Activated CD4-positive, alpha-beta T cell treated with anti-CD3 and anti-CD28 coated beads, Interleukin-2, amount 10 ng/mL, durations not matched to agents 7 days and 5 days (primary cell): ENCODE data around the gene NAAA. TPM values are rescaled to one million over a fixed set of nuclear protein-coding genes. Genes with fewer than 3 reads are reported as not detected.
"Not testable (repeated sequence)": the region's sequence is repeated elsewhere in the genome, so short reads cannot be mapped to it uniquely, and the experiment has no call there.

Experiments used
- CTCF ChIA-PET: fragments of 350-600 bp; sonication (Branson Sonifier 250); formaldehyde crosslinking; loops from one replicate; lab custom pipeline; 2021; ENCODE audit warnings: antibody characterized with exemption; lab: Charles Lee
- POLR2A ChIA-PET: fragments of 350-600 bp; sonication (Branson Sonifier 250); formaldehyde crosslinking; loops from one replicate; lab custom pipeline; 2021; ENCODE audit warnings: antibody characterized with exemption; lab: Charles Lee
- DNase-seq: peaks from one replicate; pipeline ENCODE4 v3.0.0-alpha.2; 2020
- H3K27ac Mint-ChIP-seq: one replicate; pipeline ENCODE4 v1.8.0; 2021; ENCODE audit warnings: mild to moderate bottlenecking, moderate library complexity, mixed read lengths
- H3K27me3 Mint-ChIP-seq: one replicate; pipeline ENCODE4 v1.8.0; 2021; ENCODE audit warnings: mixed read lengths
- H3K36me3 Mint-ChIP-seq: one replicate; pipeline ENCODE4 v1.8.0; 2021; ENCODE audit warnings: low read depth, mixed read lengths
- H3K4me1 Mint-ChIP-seq: one replicate; pipeline ENCODE4 v1.8.0; 2021; ENCODE audit warnings: mixed read lengths
- H3K4me3 Mint-ChIP-seq: one replicate; pipeline ENCODE4 v1.8.0; 2021; ENCODE audit warnings: mild to moderate bottlenecking, moderate library complexity, mixed read lengths
- H3K9me3 Mint-ChIP-seq: one replicate; pipeline ENCODE4 v1.8.0; 2021; ENCODE audit warnings: mixed read lengths
- total RNA-seq, 2 experiments: library from RNA; stranded (reverse); gene quantifications; one replicate each; pipeline ENCODE4 v1.2.3, GENCODE V29; 2021

NAAA gene
- total RNA-seq, 2 experiments from 2014 or later: 39.6 to 41.1 TPM

DNA sequence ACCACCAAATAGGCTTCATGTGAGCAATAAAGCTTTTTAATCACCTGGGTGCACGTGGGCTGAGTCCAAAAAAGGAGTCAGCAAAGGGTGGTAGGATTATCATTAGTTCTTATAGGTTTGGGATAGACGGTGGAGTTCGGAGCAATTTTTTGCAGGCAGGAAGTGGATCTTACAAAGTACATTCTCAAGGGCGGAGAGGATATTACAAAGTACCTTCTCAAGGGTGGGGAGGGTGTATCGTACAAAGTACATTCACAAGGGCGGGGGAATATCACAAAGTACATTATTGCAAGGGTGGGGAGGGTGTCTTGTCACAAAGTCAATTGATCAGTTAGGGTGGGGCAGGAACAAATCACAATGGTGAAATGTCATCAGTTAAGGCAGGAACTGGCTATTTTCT lies 30.0 kb downstream of the NAAA start:
- H3K4me3 Mint-ChIP-seq, CTCF ChIA-PET: not testable (repeated sequence)

DNA sequence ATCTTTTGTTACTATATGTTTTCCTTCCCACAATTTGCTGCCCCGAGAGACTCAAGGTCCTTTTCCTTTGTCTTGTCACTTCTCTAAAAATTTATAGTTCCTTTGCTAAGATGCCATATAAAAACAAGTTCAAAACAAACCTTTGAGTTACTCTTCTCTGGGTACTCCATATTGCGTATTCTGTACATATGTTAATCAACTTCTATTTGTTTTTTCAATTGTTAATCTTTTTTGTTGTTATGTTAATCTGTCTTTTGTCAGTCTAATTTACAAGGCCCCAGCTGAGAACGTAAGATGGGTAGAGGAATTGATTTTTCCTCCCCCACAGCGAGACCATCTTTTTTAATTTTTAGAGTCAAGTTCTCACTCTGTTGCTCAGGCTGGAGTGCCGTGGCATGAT lies 31.4 kb downstream of the NAAA start:
- H3K27me3 Mint-ChIP-seq: no peaks in the 10 kb centered on the region
- H3K4me3 Mint-ChIP-seq: no peak overlapping the region
- DNase-seq: no peak
- H3K9me3 Mint-ChIP-seq: peaks cover 6% of the 10 kb centered on the region
- peaks cover 9% of the 10 kb centered on the region for H3K36me3 Mint-ChIP-seq
- POLR2A ChIA-PET: no interaction called here
- CTCF ChIA-PET: interaction anchor here (1.2 kb wide), 2 partner anchors 18 to 21 kb away, joined by 3 read pairs; no protein-coding TSS in a partner anchor
- no peak overlapping the region for H3K27ac Mint-ChIP-seq
- H3K4me1 Mint-ChIP-seq: no peaks in the 10 kb centered on the region

More for the DNA sequence above, 30.0 kb downstream of the NAAA start:
- H3K36me3 Mint-ChIP-seq, H3K4me1 Mint-ChIP-seq, H3K27me3 Mint-ChIP-seq, H3K27ac Mint-ChIP-seq, H3K9me3 Mint-ChIP-seq, DNase-seq, POLR2A ChIA-PET: not testable (repeated sequence)

DNA sequence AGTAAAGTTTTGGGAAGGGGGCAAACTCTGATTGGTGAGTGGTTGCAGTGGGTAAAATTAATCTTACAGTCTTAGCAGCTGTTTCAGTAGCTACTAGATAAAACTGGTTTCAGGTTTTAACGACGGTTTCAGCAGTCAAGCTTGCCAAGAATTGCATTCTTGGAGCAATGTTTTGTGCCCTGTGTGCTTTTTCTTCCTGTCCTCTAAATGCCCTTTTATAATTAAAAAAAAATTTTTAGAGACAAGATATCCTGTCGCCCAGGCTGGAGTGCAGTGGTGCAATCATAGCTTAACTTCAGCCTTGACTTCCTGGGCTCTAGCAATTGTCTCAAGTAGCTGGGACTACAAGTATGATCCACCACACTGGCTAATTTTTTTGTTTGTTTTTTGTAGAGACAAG lies 32.3 kb downstream of the NAAA start:
- Mint-ChIP-seq H3K27me3 (no peaks in the 10 kb centered on the region), H3K4me3 (no peak overlapping the region), H3K9me3 (peaks cover 6% of the 10 kb centered on the region), H3K36me3 (peaks cover 9% of the 10 kb centered on the region), H3K27ac (no peak overlapping the region), H3K4me1 (no peaks in the 10 kb centered on the region)
- ChIA-PET CTCF (interaction anchor here (1.0 to 4.7 kb wide), 4 partner anchors 13 to 158 kb away, joined by 3 to 20 read pairs (median 4); no protein-coding TSS in a partner anchor), POLR2A (interaction anchor here (0.6 kb wide), 1 partner anchor 19 kb away, joined by 4 read pairs; no protein-coding TSS in a partner anchor)
- no peak for DNase-seq

DNA sequence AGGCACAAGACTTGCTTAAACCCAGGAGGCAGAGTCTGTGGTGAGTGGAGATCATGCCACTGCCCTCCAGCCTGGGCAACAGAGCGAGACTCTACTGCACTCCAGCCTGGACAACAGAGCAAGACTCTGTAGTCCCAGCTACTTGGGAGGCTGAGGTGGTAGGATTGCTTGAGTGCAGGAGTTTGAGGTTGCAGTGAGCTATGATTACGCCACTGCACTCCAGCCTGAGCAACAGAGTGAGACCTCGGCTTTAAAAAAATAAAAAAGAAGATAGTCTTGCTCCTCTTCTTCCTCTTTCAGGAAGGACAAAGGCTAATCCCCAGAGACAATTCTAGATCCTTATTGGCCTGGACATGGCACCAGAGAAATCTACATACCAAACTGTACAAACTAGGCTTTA lies 32.8 kb downstream of the NAAA start:
- H3K27ac Mint-ChIP-seq: no peak overlapping the region
- no peaks in the 10 kb centered on the region for H3K27me3 Mint-ChIP-seq
- no peaks in the 10 kb centered on the region for H3K4me1 Mint-ChIP-seq
- peaks cover 9% of the 10 kb centered on the region for H3K36me3 Mint-ChIP-seq
- POLR2A ChIA-PET: no interaction called here
- no peak overlapping the region for H3K4me3 Mint-ChIP-seq
- CTCF ChIA-PET: interaction anchor here (0.6 to 4.7 kb wide), 9 partner anchors 8 to 1073 kb away, joined by 3 to 20 read pairs (median 4); no protein-coding TSS in a partner anchor
- no peak for DNase-seq
- H3K9me3 Mint-ChIP-seq: peaks cover 6% of the 10 kb centered on the region

DNA sequence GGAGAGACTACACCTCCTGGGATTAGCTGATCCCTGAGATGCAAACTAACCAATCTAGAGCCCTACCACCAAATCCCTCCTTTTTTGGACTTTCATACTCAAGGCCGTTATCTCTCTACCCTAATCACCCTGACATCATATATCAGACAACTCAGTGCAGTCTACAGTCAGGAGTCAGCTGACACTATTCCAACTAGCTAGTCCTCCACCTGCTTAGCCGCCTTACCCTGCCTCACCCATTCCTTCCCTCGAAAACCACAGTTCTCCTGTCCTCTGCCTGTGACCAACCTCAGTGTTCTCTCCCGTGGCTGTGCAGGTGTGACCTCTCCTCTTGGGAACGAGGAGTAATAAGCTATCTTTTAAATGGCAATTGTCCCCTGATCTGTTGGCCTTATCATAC lies 36.7 kb downstream of the NAAA start:
- ChIA-PET CTCF (interaction anchor here (0.6 to 4.7 kb wide), 4 partner anchors 8 to 170 kb away, joined by 4 to 20 read pairs (median 6); no protein-coding TSS in a partner anchor), POLR2A (no interaction called here)
- Mint-ChIP-seq H3K9me3 (no peaks in the 10 kb centered on the region), H3K36me3 (no peaks in the 10 kb centered on the region), H3K4me1 (no peaks in the 10 kb centered on the region), H3K27ac (no peak overlapping the region), H3K4me3 (no peak overlapping the region), H3K27me3 (peaks cover 6% of the 10 kb centered on the region)
- DNase-seq: no peak

GRCh38 chr4:75902352-75902751 lies 38.5 kb downstream of the NAAA start, which contains the start of gene PPEF2:
Gene PPEF2 (minus strand): TSS chr4:75902452. CDS start chr4:75896325, 6,127 bp downstream.
- no peaks in the 10 kb centered on the region for H3K36me3 Mint-ChIP-seq
- ChIA-PET POLR2A (no interaction called here), CTCF (no interaction called here)
- H3K27me3 Mint-ChIP-seq: peaks cover 8% of the 10 kb centered on the region
- H3K27ac Mint-ChIP-seq: no peak within 1 kb of the TSS
- H3K4me3 Mint-ChIP-seq: no peak within 1 kb of the TSS
- no peak for DNase-seq
- no peaks in the 10 kb centered on the region for H3K4me1 Mint-ChIP-seq
- no peaks in the 10 kb centered on the region for H3K9me3 Mint-ChIP-seq

- Mint-ChIP-seq H3K9me3 (no peaks in the 10 kb centered on the region), H3K36me3 (no peaks in the 10 kb centered on the region), H3K27me3 (peaks cover 8% of the 10 kb centered on the region), H3K4me3 (no peak overlapping the region), H3K4me1 (no peaks in the 10 kb centered on the region), H3K27ac (no peak overlapping the region)
- ChIA-PET POLR2A (no interaction called here), CTCF (interaction anchor here (1.0 kb wide), 1 partner anchor 30 kb away, joined by 3 read pairs; no protein-coding TSS in a partner anchor)
- DNase-seq: no peak
Measured at GRCh38 chr4:75898536-75898935, 42.3 kb downstream of the NAAA start.

GRCh38 chr4:75895744-75896314 lies 45.0 kb downstream of the NAAA start:
- Mint-ChIP-seq H3K27ac (no peak overlapping the region), H3K4me3 (no peak overlapping the region), H3K9me3 (no peaks in the 10 kb centered on the region), H3K36me3 (no peaks in the 10 kb centered on the region), H3K27me3 (peaks cover 8% of the 10 kb centered on the region), H3K4me1 (no peaks in the 10 kb centered on the region)
- ChIA-PET POLR2A (interaction anchor here (0.8 kb wide), 1 partner anchor 159 kb away, joined by 5 read pairs; no protein-coding TSS in a partner anchor), CTCF (interaction anchor here (0.6 to 4.0 kb wide), 11 partner anchors 9 to 196 kb away, joined by 3 to 20 read pairs (median 3); no protein-coding TSS in a partner anchor)
- DNase-seq: peak; percentile 20

DNA sequence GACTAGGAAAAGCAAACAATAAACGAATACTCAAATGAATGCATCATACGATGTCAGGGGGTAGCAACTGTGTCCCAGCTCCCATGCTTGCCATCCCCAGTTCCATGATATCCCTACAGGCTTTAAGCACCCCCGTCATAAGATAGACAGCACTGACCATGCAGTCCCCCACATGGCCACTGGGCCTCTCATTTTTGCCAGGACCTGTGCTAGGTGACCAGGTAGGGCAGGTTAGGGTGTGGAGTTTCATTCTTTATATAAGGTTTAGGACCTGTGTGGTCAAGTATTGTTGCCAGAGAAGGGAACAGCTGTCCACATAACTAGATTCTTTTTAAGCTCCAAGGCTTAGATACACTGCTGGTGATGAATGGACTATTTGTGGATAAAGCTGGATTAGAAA lies 48.3 kb downstream of the NAAA start:
- H3K27me3 Mint-ChIP-seq: no peaks in the 10 kb centered on the region
- no peaks in the 10 kb centered on the region for H3K36me3 Mint-ChIP-seq
- H3K4me1 Mint-ChIP-seq: no peaks in the 10 kb centered on the region
- DNase-seq: no peak
- no peak overlapping the region for H3K27ac Mint-ChIP-seq
- no peaks in the 10 kb centered on the region for H3K9me3 Mint-ChIP-seq
- ChIA-PET CTCF (interaction anchor here (1.3 kb wide), 1 partner anchor 11 kb away, joined by 4 read pairs; no protein-coding TSS in a partner anchor), POLR2A (no interaction called here)
- no peak overlapping the region for H3K4me3 Mint-ChIP-seq

- Mint-ChIP-seq H3K36me3 (no peaks in the 10 kb centered on the region), H3K27me3 (no peaks in the 10 kb centered on the region), H3K4me1 (no peaks in the 10 kb centered on the region), H3K27ac (peak overlapping the region; percentile 33), H3K9me3 (no peaks in the 10 kb centered on the region), H3K4me3 (no peak overlapping the region)
- DNase-seq: no peak
- ChIA-PET CTCF (interaction anchor here (1.3 kb wide), 1 partner anchor 12 kb away, joined by 4 read pairs; no protein-coding TSS in a partner anchor), POLR2A (no interaction called here)
Measured at GRCh38 chr4:75891611-75892010, 49.2 kb downstream of the NAAA start.

- Mint-ChIP-seq H3K9me3 (no peaks in the 10 kb centered on the region), H3K4me1 (no peaks in the 10 kb centered on the region), H3K36me3 (no peaks in the 10 kb centered on the region), H3K27ac (no peak overlapping the region), H3K27me3 (no peaks in the 10 kb centered on the region), H3K4me3 (no peak overlapping the region)
- CTCF ChIA-PET: no interaction called here
- no peak for DNase-seq
- POLR2A ChIA-PET: no interaction called here
Measured at GRCh38 chr4:75889537-75890199, 51.1 kb downstream of the NAAA start.

DNA sequence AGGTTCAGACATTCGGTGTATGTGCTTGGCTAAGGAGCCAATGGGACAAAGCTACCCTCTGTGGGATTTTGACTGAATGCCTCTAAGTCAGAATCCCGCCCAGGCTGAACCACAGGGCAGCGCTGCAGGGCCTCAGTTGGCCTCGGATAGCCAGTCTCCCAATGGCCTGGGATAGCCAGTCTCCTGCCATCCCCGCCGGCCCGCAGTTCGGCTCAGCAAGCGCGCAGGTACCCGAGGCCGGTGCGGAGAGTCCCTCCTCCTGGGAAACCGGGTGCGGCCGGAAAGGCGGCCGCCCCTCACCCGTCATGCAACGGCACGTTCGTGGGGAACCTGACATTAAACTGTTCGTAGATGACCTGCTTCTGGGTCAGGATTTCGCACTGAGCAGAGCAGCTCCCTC lies 54.7 kb downstream of the NAAA start:
- CTCF ChIA-PET: interaction anchor here (1.1 to 1.2 kb wide), 2 partner anchors 10 to 30 kb away, joined by 3 read pairs; no protein-coding TSS in a partner anchor
- no peak overlapping the region for H3K27ac Mint-ChIP-seq
- no peaks in the 10 kb centered on the region for H3K4me1 Mint-ChIP-seq
- no peak for DNase-seq
- POLR2A ChIA-PET: no interaction called here
- no peaks in the 10 kb centered on the region for H3K27me3 Mint-ChIP-seq
- no peak overlapping the region for H3K4me3 Mint-ChIP-seq
- no peaks in the 10 kb centered on the region for H3K36me3 Mint-ChIP-seq
- H3K9me3 Mint-ChIP-seq: no peaks in the 10 kb centered on the region

GRCh38 chr4:75881476-75881875 lies 59.3 kb downstream of the NAAA start:
- Mint-ChIP-seq H3K4me3 (no peak overlapping the region), H3K27me3 (peaks cover 10% of the 10 kb centered on the region), H3K4me1 (no peaks in the 10 kb centered on the region), H3K36me3 (no peaks in the 10 kb centered on the region), H3K9me3 (no peaks in the 10 kb centered on the region), H3K27ac (no peak overlapping the region)
- ChIA-PET POLR2A (no interaction called here), CTCF (interaction anchor here (0.6 to 1.5 kb wide), 2 partner anchors 14 to 23 kb away, joined by 7 read pairs; no protein-coding TSS in a partner anchor)
- DNase-seq: no peak
